ENCODE data around the gene ZC3H12A.

Gene ZC3H12A

DNA sequence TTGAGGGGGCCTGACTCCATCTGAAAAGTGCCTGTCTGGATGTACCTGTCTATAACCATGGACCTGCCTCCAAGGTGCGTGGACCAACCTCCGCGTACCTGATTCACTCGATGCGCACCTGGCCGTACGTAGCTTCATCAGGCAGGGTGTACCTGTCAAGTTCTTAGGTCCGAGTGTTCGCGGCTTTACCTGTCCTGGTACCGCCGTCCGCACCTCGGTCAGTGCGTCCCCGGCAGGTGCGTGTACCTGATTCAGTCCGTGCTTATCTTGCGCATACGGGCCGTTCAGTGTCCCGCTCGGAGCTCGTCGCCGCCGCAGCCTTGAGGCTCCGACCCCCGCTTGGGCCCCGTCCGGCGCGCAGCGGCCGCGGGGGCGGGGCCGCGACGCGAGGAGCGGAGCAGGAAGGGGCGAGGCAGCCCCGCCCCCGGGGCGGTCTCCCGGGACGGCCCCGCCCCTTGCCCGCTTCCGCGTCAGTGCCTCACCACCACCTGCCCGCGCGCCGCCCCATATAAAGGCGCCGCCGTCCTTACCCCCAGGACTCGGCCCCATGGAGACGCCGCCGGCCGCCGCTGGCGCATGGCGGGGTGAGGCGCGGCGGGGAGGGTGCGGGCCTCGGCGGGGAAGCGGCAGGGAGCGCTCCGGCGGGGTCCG, at the start of gene ZC3H12A:
Gene ZC3H12A (plus strand): TSS at position 535 of the 651 bp plus-strand sequence. CDS start 917 bp downstream, outside the sequence.
- no peak for DNase-seq (ENCODE audit: low read depth, low spot score)
- peak within 1 kb of the TSS; percentile 99 for H3K27ac ChIP-seq

- DNase-seq (ENCODE audit: low read depth, low spot score) = no peak
- no peak overlapping the region for H3K27ac ChIP-seq
Measured at GRCh38 chr1:37425221-37425620, 49.2 kb upstream of the ZC3H12A start.

DNA sequence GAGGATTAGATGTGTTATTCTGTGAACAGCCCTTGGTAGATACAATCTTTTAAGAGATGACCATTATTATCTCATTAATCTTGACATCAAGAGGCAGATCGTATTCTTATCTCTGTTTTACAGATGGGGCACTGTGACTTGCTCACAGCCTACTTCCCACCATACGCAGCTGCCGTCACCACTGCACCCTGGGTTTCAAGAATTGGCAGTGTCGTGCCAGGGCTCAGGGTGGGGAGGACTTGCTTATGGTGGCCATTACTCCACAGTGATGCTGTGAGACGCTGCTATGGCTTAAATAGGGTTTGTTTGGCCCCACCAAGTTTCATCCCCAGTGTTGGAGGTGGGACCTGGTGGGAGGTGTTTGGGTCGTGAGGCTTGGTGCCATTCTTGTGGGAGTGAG, 45.4 kb upstream of the ZC3H12A start:
- no peak overlapping the region for H3K27ac ChIP-seq
- no peak for DNase-seq (ENCODE audit: low read depth, low spot score)

DNA sequence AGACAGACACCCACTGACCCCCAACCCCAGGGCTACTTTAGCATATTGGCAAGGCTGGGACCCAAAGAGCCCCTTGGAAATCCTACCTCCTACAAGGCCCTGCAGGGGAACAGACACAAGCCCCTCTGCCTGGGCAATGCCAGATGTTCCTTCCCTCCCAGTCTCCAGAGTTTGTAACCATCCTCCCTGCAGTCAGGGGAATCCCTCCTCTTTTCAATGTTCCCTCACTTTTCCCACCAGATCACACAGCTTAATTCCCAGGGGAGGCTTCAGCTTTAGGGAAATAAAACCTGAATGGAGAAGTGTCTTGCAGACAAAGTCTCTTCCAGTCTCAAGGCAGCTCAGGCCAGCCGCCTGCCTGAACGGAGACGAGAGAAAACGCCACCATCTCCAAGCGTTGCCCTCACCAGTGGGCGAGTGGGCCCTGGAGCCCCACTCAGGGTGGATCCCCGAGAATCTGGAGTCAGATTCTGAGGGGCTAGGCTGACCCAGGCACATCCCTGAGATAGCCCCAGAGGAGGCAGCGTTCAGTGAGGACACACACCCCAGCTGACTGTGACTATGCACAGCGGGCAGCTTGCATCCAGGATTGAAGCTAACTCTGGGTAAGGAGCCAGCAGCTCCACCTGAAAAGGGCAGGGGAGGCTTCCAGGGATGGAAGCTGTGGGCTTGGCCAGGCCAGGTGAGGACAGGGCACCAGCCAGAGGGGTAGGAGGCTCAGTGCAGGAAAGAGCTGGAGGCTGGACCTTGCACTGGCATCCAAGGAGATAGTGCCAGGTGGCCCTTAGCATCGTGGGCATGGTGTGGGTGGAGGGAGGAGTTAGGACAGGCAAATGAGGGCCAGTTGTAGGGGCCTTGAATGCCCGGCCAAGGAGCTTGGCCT, 44.0 kb upstream of the ZC3H12A start:
- no peak overlapping the region for H3K27ac ChIP-seq
- no peak for DNase-seq (ENCODE audit: low read depth, low spot score)

DNA sequence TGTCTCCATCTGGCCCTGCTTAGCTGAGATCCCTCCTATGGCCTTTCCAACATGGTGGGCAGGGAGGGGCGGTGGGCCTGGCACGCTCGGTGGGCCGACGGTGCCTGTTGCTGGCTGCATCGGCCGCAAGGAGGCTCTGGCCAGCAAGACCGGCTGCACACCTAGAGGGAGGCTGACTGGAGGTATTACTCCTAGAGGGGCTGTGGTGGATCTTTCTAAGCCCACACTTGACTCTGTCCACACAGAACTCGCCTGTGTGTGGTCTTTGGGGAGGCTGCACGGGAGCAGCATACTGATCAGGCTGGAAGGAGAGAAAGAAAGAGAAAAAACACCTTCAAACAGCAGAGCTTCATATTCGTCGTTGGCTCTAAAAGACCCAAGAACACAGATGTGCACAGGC, 41.7 kb upstream of the ZC3H12A start:
- H3K27ac ChIP-seq = no peak overlapping the region
- no peak for DNase-seq (ENCODE audit: low read depth, low spot score)

- DNase-seq (ENCODE audit: low read depth, low spot score) = no peak
- no peak overlapping the region for H3K27ac ChIP-seq
Measured at GRCh38 chr1:37433171-37433570, 41.2 kb upstream of the ZC3H12A start.

- no peak overlapping the region for H3K27ac ChIP-seq
- DNase-seq (ENCODE audit: low read depth, low spot score) = no peak
Measured at GRCh38 chr1:37434292-37435225, 39.8 kb upstream of the ZC3H12A start.

DNA sequence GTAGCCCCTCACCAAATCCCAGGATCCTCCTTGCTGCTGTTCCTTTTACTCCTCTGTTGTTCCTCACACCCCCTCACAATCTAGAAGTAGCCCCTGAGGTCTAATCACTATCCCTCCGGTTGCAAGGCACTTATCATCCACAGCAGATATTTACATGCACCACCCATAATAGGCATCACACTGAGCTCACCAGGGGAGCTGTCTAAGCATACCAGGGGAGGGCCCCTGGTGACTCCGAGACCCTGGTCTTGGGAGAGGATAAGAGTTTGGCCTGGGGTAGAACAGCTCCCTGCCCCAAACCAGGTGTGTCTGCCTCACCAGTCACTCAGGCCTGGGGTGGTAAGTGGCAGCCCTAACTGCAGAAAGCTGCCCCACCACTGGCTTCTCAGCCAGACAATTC, 37.3 kb upstream of the ZC3H12A start:
- DNase-seq (ENCODE audit: low read depth, low spot score) = no peak
- no peak overlapping the region for H3K27ac ChIP-seq

GRCh38 chr1:37438037-37438868, 36.1 kb upstream of the ZC3H12A start:
- no peak overlapping the region for H3K27ac ChIP-seq
- DNase-seq (ENCODE audit: low read depth, low spot score) = no peak

GRCh38 chr1:37438869-37439343, 35.5 kb upstream of the ZC3H12A start:
- DNase-seq (ENCODE audit: low read depth, low spot score) = no peak
- H3K27ac ChIP-seq = no peak overlapping the region

GRCh38 chr1:37439349-37439995, 34.9 kb upstream of the ZC3H12A start:
- no peak for DNase-seq (ENCODE audit: low read depth, low spot score)
- H3K27ac ChIP-seq = no peak overlapping the region

- DNase-seq (ENCODE audit: low read depth, low spot score) = no peak
- H3K27ac ChIP-seq = no peak overlapping the region
Measured at GRCh38 chr1:37441490-37441889, 32.9 kb upstream of the ZC3H12A start.

- H3K27ac ChIP-seq = no peak overlapping the region
- no peak for DNase-seq (ENCODE audit: low read depth, low spot score)
Measured at GRCh38 chr1:37442139-37442538, 32.2 kb upstream of the ZC3H12A start.

DNA sequence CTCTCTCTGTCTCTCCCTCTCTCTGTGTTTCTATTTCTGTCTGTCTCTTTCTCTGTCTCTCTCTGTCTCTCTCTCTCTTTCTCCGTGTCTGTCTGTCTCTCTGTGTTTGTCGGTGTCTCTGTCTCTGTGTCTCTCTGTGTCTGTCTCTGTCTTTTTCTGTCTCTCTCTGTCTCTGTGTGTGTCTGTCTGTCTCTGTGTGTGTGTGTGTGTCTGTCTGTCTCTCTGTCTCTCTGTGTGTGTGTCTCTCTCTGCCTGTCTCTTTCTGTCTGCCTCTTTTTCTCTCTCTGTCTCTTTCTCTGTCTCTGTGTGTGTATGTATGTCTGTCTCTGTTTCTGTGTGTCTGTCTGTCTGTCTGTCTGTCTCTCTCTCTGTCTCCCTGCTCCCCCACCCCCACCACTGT, 31.7 kb upstream of the ZC3H12A start:
- no peak overlapping the region for H3K27ac ChIP-seq

DNA sequence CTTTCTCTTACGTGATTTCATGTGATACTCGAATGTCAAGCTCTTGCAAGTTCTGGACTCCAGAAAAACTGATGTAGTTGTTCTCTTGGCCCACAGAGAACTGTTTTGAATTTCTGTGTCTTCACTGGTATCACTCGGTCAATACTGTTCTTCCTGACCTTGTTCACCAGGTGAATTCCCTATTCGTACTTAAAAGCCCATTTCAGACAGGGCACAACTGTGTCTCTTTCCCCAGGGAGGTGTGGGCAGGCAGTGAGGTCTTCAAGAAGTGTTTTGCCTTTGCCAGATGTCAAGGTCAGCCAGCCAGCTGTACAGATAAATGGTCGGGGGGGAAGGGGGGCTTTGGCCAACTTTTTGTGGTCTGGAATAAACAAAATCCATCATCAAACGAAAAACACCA, 27.5 kb upstream of the ZC3H12A start:
- DNase-seq (ENCODE audit: low read depth, low spot score) = no peak

More for the DNA sequence above, 31.7 kb upstream of the ZC3H12A start:
- DNase-seq (ENCODE audit: low read depth, low spot score) = no peak

GRCh38 chr1:37448185-37448584, 26.2 kb upstream of the ZC3H12A start:
- peak overlapping the region; percentile 81 for H3K27ac ChIP-seq

More for the DNA sequence above, 27.5 kb upstream of the ZC3H12A start:
- H3K27ac ChIP-seq = no peak overlapping the region

GRCh38 chr1:37448691-37449417, 25.5 kb upstream of the ZC3H12A start:
- DNase-seq (ENCODE audit: low read depth, low spot score) = peak; percentile 82
- peak overlapping the region; percentile 81 for H3K27ac ChIP-seq

More at GRCh38 chr1:37448185-37448584, 26.2 kb upstream of the ZC3H12A start:
- no peak for DNase-seq (ENCODE audit: low read depth, low spot score)

DNA sequence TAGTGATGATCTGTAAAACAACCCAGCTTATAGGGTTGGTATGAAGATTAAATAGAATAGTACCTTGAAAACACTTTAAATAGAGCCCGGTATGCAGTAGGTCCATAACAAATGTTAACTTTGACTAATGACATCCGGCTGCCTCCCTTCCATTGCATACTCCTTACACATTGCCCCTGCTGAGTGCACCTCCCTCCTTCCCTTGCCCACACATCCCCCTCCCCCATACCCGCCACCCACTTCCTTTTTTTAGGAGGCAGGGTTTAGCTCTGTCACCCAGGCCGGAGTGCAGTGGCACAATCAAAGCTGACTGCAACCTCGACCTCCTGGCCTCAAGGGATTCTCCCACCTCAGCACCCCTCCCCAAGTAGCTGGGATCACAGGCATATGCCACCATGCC, 24.4 kb upstream of the ZC3H12A start:
- DNase-seq (ENCODE audit: low read depth, low spot score) = no peak

More for the DNA sequence above, 24.4 kb upstream of the ZC3H12A start:
- peak overlapping the region; percentile 81 for H3K27ac ChIP-seq
